Forelimb muscle (tissue), 1 donor: Measurements from ENCODE around the gene NDUFA13. TPM values are rescaled to one million over a fixed set of nuclear protein-coding genes. Genes with fewer than 3 reads are reported as not detected.

Experiments
- DNase-seq: peaks from one replicate; pipeline ENCODE4 v3.0.0-alpha.2; 2013; ENCODE audit warnings: low read depth
- polyA plus RNA-seq: library from polyadenylated mRNA; unstranded; fragments of 120-200 nt; gene quantifications from one replicate; pipeline ENCODE4 v1.2.1, GENCODE V29; 2013; ENCODE audit not compliant: insufficient read length

NDUFA13 gene
- polyA plus RNA-seq, 1 donor: 187 TPM

GRCh38 chr19:19532806-19533701, 17.0 kb downstream of the NDUFA13 start:
- DNase-seq: no peak

GRCh38 chr19:19533841-19534240, 17.8 kb downstream of the NDUFA13 start:
- DNase-seq: no peak

- no peak for DNase-seq
Measured at GRCh38 chr19:19534556-19535265, 18.7 kb downstream of the NDUFA13 start.

- DNase-seq: no peak
Measured at GRCh38 chr19:19535311-19536191, 19.5 kb downstream of the NDUFA13 start.

GRCh38 chr19:19537075-19538048, 21.3 kb downstream of the NDUFA13 start:
- DNase-seq: no peak

GRCh38 chr19:19538061-19538784, 22.2 kb downstream of the NDUFA13 start, which contains the start of gene CILP2:
Gene CILP2, plus strand, starts transcription at chr19:19538265. Its CDS starts 85 bp downstream, at chr19:19538350.
- DNase-seq: no peak

- DNase-seq: no peak
Measured at GRCh38 chr19:19538785-19539166, 22.8 kb downstream of the NDUFA13 start.

- DNase-seq: no peak
Measured at GRCh38 chr19:19539698-19540063, 23.7 kb downstream of the NDUFA13 start.

- DNase-seq: no peak
Measured at GRCh38 chr19:19540064-19540714, 24.2 kb downstream of the NDUFA13 start.

- DNase-seq: no peak
Measured at GRCh38 chr19:19540715-19541515, 24.9 kb downstream of the NDUFA13 start.

- no peak for DNase-seq
Measured at GRCh38 chr19:19541616-19542015, 25.6 kb downstream of the NDUFA13 start.

GRCh38 chr19:19542507-19542906, 26.5 kb downstream of the NDUFA13 start:
- no peak for DNase-seq

GRCh38 chr19:19543101-19543500, 27.1 kb downstream of the NDUFA13 start:
- no peak for DNase-seq

GRCh38 chr19:19543640-19544039, 27.6 kb downstream of the NDUFA13 start:
- no peak for DNase-seq

- no peak for DNase-seq
Measured at GRCh38 chr19:19544257-19544953, 28.4 kb downstream of the NDUFA13 start.

- no peak for DNase-seq
Measured at GRCh38 chr19:19544954-19545591, 29.0 kb downstream of the NDUFA13 start.

- no peak for DNase-seq
Measured at GRCh38 chr19:19545707-19546106, 29.7 kb downstream of the NDUFA13 start.
